H9 (cell line): ENCODE results near the gene GADD45A. TPM values are rescaled to one million over a fixed set of nuclear protein-coding genes. Genes with fewer than 3 reads are reported as not detected.

Experiments used
- DNase-seq: peaks from one replicate; pipeline ENCODE4 v3.0.0-alpha.2; 2017
- H2AFZ ChIP-seq: one replicate; pipeline ENCODE4 v1.6.1; 2013; ENCODE audit warnings: mild to moderate bottlenecking, low read length, control low read depth, moderate library complexity
- H2AK5ac ChIP-seq: 2 replicates; pipeline ENCODE4 v1.6.1; 2013; ENCODE audit warnings: low read length, control low read depth, mixed read lengths; ENCODE audit not compliant: insufficient read length
- H2BK120ac ChIP-seq: one replicate; pipeline ENCODE4 v1.6.1; 2013; ENCODE audit warnings: low read depth, mild to moderate bottlenecking, low read length, control low read depth, inconsistent platforms; ENCODE audit not compliant: poor library complexity, severe bottlenecking
- H2BK12ac ChIP-seq: 2 replicates; pipeline ENCODE4 v1.6.1; 2013; ENCODE audit warnings: low read length, control low read depth, mixed read lengths, low read depth; ENCODE audit not compliant: insufficient read length
- H2BK15ac ChIP-seq: 2 replicates; pipeline ENCODE4 v1.6.1; 2013; ENCODE audit warnings: low read depth, low read length, control low read depth
- H2BK20ac ChIP-seq: one replicate; pipeline ENCODE4 v1.6.1; 2013; ENCODE audit warnings: low read depth, mild to moderate bottlenecking, low read length, control low read depth, inconsistent platforms; ENCODE audit not compliant: poor library complexity, severe bottlenecking
- H2BK5ac ChIP-seq: 2 replicates; pipeline ENCODE4 v1.6.1; 2013; ENCODE audit warnings: low read length, control low read depth, mixed read lengths; ENCODE audit not compliant: insufficient read length
- H3K14ac ChIP-seq: 2 replicates; pipeline ENCODE4 v1.6.1; 2013; ENCODE audit warnings: low read length, control low read depth; ENCODE audit not compliant: insufficient read depth
- H3K18ac ChIP-seq: 2 replicates; pipeline ENCODE4 v1.6.1; 2013; ENCODE audit warnings: low read depth, mild to moderate bottlenecking, mixed read lengths, low read length, control low read depth; ENCODE audit not compliant: insufficient read length
- H3K23ac ChIP-seq: 2 replicates; pipeline ENCODE4 v1.6.1; 2013; ENCODE audit warnings: low read length, control low read depth, mixed read lengths, low read depth; ENCODE audit not compliant: insufficient read length
- H3K23me2 ChIP-seq: 2 replicates; pipeline ENCODE4 v1.6.1; 2013; ENCODE audit warnings: low read depth, mild to moderate bottlenecking, mixed read lengths, low read length, control low read depth; ENCODE audit not compliant: insufficient read length, poor library complexity, severe bottlenecking
- H3K27ac ChIP-seq: 2 replicates; pipeline ENCODE4 v1.5.1; 2013; ENCODE audit warnings: low read length, control low read depth, mixed read lengths, low read depth; ENCODE audit not compliant: insufficient read length
- H3K27me3 ChIP-seq: 2 replicates; pipeline ENCODE4 v1.6.1; 2013; ENCODE audit warnings: low read length, control low read depth, inconsistent platforms; ENCODE audit not compliant: insufficient read depth
- H3K4ac ChIP-seq: 2 replicates; pipeline ENCODE4 v1.6.1; 2013; ENCODE audit warnings: low read depth, mild to moderate bottlenecking, control low read depth, inconsistent platforms, low read length, moderate library complexity
- H3K4me1 ChIP-seq: 2 replicates; pipeline ENCODE4 v1.6.1; 2013; ENCODE audit warnings: low read length, control low read depth, inconsistent platforms; ENCODE audit not compliant: insufficient read depth
- H3K4me2 ChIP-seq: 2 replicates; pipeline ENCODE4 v1.6.1; 2013; ENCODE audit warnings: low read length, control low read depth, mixed read lengths; ENCODE audit not compliant: insufficient read length, insufficient read depth
- H3K56ac ChIP-seq: 2 replicates; pipeline ENCODE4 v1.6.1; 2013; ENCODE audit warnings: low read depth, mild to moderate bottlenecking, mixed read lengths, low read length, control low read depth; ENCODE audit not compliant: insufficient read length
- H3K79me1 ChIP-seq: 2 replicates; pipeline ENCODE4 v1.6.1; 2013; ENCODE audit warnings: low read depth, mild to moderate bottlenecking, moderate library complexity, low read length, control low read depth, inconsistent platforms; ENCODE audit not compliant: insufficient read depth, poor library complexity, severe bottlenecking
- H3K79me2 ChIP-seq: 2 replicates; pipeline ENCODE4 v1.6.1; 2013; ENCODE audit warnings: low read length, control low read depth, inconsistent platforms; ENCODE audit not compliant: insufficient read depth
- H3K9ac ChIP-seq: 2 replicates; pipeline ENCODE4 v1.6.1; 2013; ENCODE audit warnings: low read length, control low read depth, mixed read lengths; ENCODE audit not compliant: insufficient read length; ENCODE audit errors: extremely low read depth
- H3K9me3 ChIP-seq: one replicate; pipeline ENCODE4 v1.6.1; 2013; ENCODE audit warnings: low read depth, low read length, inconsistent platforms; ENCODE audit not compliant: control insufficient read depth
- H3T11ph ChIP-seq: one replicate; pipeline ENCODE4 v1.6.1; 2013; ENCODE audit warnings: mild to moderate bottlenecking, low read length, control low read depth, inconsistent platforms
- H4K20me1 ChIP-seq: one replicate; pipeline ENCODE4 v1.6.1; 2013; ENCODE audit not compliant: control insufficient read depth, insufficient read length, insufficient read depth
- H4K5ac ChIP-seq: 2 replicates; pipeline ENCODE4 v1.6.1; 2013; ENCODE audit warnings: low read depth, mild to moderate bottlenecking, mixed read lengths, low read length, control low read depth; ENCODE audit not compliant: insufficient read length
- H4K8ac ChIP-seq: replicated peaks from 2 replicates; pipeline ENCODE4 v1.6.1; 2013; ENCODE audit warnings: low read length, control low read depth, mixed read lengths, low read depth; ENCODE audit not compliant: insufficient read length
- H4K91ac ChIP-seq: 2 replicates; pipeline ENCODE4 v1.6.1; 2013; ENCODE audit warnings: low read depth, mild to moderate bottlenecking, moderate library complexity, mixed read lengths, low read length, control low read depth; ENCODE audit not compliant: insufficient read length
- H3K27ac Mint-ChIP-seq, 3 experiments: 2 replicates in 2 of 3; 3 replicates in 1 of 3; pipeline ENCODE4 v1.8.0; 2020 to 2021; ENCODE audit warnings: mixed read lengths in 3 of 3, mild to moderate bottlenecking in 1 of 3, moderate library complexity in 1 of 3
- H3K27me3 Mint-ChIP-seq: 2 replicates; pipeline ENCODE4 v1.8.0; 2021; ENCODE audit warnings: low read depth, mild to moderate bottlenecking, moderate library complexity, mixed read lengths
- H3K36me3 Mint-ChIP-seq, 3 experiments: 2 replicates in 2 of 3; 3 replicates in 1 of 3; pipeline ENCODE4 v1.8.0; 2020 to 2021; ENCODE audit warnings: low read depth in 3 of 3, mixed read lengths in 3 of 3; ENCODE audit not compliant: insufficient read depth in 1 of 3
- H3K4me1 Mint-ChIP-seq, 2 experiments: 2 replicates each; pipeline ENCODE4 v1.8.0; 2020; ENCODE audit warnings: mixed read lengths in 2 of 2
- H3K4me3 Mint-ChIP-seq, 2 experiments: 2 replicates in 1 of 2; 3 replicates in 1 of 2; pipeline ENCODE4 v1.8.0; 2020 to 2021; ENCODE audit warnings: mild to moderate bottlenecking in 2 of 2, mixed read lengths in 2 of 2, moderate library complexity in 1 of 2
- H3K9me3 Mint-ChIP-seq, 2 experiments: 2 replicates in 1 of 2; 3 replicates in 1 of 2; pipeline ENCODE4 v1.8.0; 2020; ENCODE audit warnings: mild to moderate bottlenecking in 2 of 2, mixed read lengths in 2 of 2, moderate library complexity in 1 of 2
- CTCF ChIP-seq: fragments of 200-600 bp; sonication (generic); conservative IDR thresholded peaks from 3 replicates; pipeline ENCODE4 v1.8.0; 2021; ENCODE audit warnings: antibody characterized with exemption, mild to moderate bottlenecking
- whole genome bisulfite sequencing: extraction: QIAGEN DNeasy Blood & Tissue Kit; methylation state at CpG from one replicate; pipeline ENCODE4 v1.1.7; 2013; ENCODE audit warnings: missing lambda C conversion rate, low lambda C conversion rate, mixed read lengths; ENCODE audit not compliant: insufficient read length; ENCODE audit errors: extremely low coverage; 5-methylcytosine and 5-hydroxymethylcytosine counted together
- total RNA-seq: library from RNA; stranded (reverse); gene quantifications from 2 replicates; pipeline ENCODE4 v1.2.1, GENCODE V29; 2021

The GADD45A gene
- total RNA-seq, 1 experiment from 2014 or later = 22.8 TPM

GRCh38 chr1:67683766-67684525 is 1.1 kb upstream of the GADD45A start:
- H3K27ac Mint-ChIP-seq = no peak overlapping the region
- Histone ChIP-seq H4K20me1 (no peaks in the 10 kb centered on the region), H2AFZ (no peak overlapping the region), H3K14ac (no peak overlapping the region), H3K27ac (no peak overlapping the region), H3K18ac (no peak overlapping the region), H3K23ac (no peak overlapping the region), H3K4me2 (no peak overlapping the region), H2BK20ac (no peak overlapping the region), H3K9ac (no peak overlapping the region), H2BK12ac (no peak overlapping the region), H2AK5ac (no peak overlapping the region), H3K79me2 (no peaks in the 10 kb centered on the region), H3K23me2 (peaks cover 5% of the 10 kb centered on the region), H2BK5ac (no peak overlapping the region), H4K8ac (no peak overlapping the region), H4K91ac (no peak overlapping the region), H3K9me3 (no peaks in the 10 kb centered on the region), H3K4me1 (peaks cover 6% of the 10 kb centered on the region; the same call in 1 of the 2 replicates), H2BK15ac (no peak overlapping the region), H3K27me3 (no peaks in the 10 kb centered on the region), H3K79me1 (no peaks in the 10 kb centered on the region), H4K5ac (no peak overlapping the region), H3K56ac (no peak overlapping the region), H2BK120ac (no peak overlapping the region), H3T11ph (no peak overlapping the region), H3K4ac (no peak overlapping the region)
- DNase-seq = no peak
- WGBS = no CpG with 5 or more reads among the region's 8 CpGs
- H3K27me3 Mint-ChIP-seq = peaks cover 3% of the 10 kb centered on the region; the same call in 1 of the 2 replicates
- H3K4me1 Mint-ChIP-seq = peaks cover 26% of the 10 kb centered on the region in 2 experiments
- H3K36me3 Mint-ChIP-seq = peaks cover 3 to 18% (median 11%) of the 10 kb centered on the region in 3 experiments
- no peaks in the 10 kb centered on the region; a peak in 1 of 5 replicates for H3K9me3 Mint-ChIP-seq
- no peak overlapping the region; a peak in 2 of 5 replicates for H3K4me3 Mint-ChIP-seq
- TF ChIP-seq CTCF = no peak
